Activated naive CD4-positive, alpha-beta T cell treated with anti-CD3 and anti-CD28 coated beads, Interleukin-2, amount 50 U/mL, for 24 hours (primary cell): ENCODE measurements around the gene PRKCQ.

Source experiments
- H3K27ac Mint-ChIP-seq: one replicate; pipeline ENCODE4 v1.8.0; 2021; ENCODE audit warnings: mild to moderate bottlenecking, mixed read lengths
- H3K27me3 Mint-ChIP-seq: one replicate; pipeline ENCODE4 v1.8.0; 2021; ENCODE audit warnings: mixed read lengths
- H3K36me3 Mint-ChIP-seq: one replicate; pipeline ENCODE4 v1.8.0; 2021; ENCODE audit warnings: mixed read lengths
- H3K4me1 Mint-ChIP-seq: one replicate; pipeline ENCODE4 v1.8.0; 2021; ENCODE audit warnings: mixed read lengths
- H3K4me3 Mint-ChIP-seq: one replicate; pipeline ENCODE4 v1.8.0; 2021; ENCODE audit warnings: mild to moderate bottlenecking, mixed read lengths
- H3K9me3 Mint-ChIP-seq: one replicate; pipeline ENCODE4 v1.8.0; 2021; ENCODE audit warnings: mixed read lengths

Gene PRKCQ

GRCh38 chr10:6416892-6417512, 163.1 kb downstream of the PRKCQ start:
- no peaks in the 10 kb centered on the region for H3K4me1 Mint-ChIP-seq
- no peak overlapping the region for H3K4me3 Mint-ChIP-seq
- no peak overlapping the region for H3K27ac Mint-ChIP-seq
- H3K27me3 Mint-ChIP-seq = no peaks in the 10 kb centered on the region
- H3K9me3 Mint-ChIP-seq = no peaks in the 10 kb centered on the region
- no peaks in the 10 kb centered on the region for H3K36me3 Mint-ChIP-seq

GRCh38 chr10:6411436-6411835, 168.6 kb downstream of the PRKCQ start:
- peaks cover 30% of the 10 kb centered on the region for H3K4me1 Mint-ChIP-seq
- H3K27ac Mint-ChIP-seq = no peak overlapping the region
- H3K9me3 Mint-ChIP-seq = no peaks in the 10 kb centered on the region
- H3K27me3 Mint-ChIP-seq = no peaks in the 10 kb centered on the region
- peaks cover 2% of the 10 kb centered on the region for H3K36me3 Mint-ChIP-seq
- no peak overlapping the region for H3K4me3 Mint-ChIP-seq

- Mint-ChIP-seq H3K27ac (no peak overlapping the region), H3K4me1 (peaks cover 33% of the 10 kb centered on the region), H3K27me3 (no peaks in the 10 kb centered on the region), H3K9me3 (no peaks in the 10 kb centered on the region), H3K36me3 (peaks cover 2% of the 10 kb centered on the region), H3K4me3 (no peak overlapping the region)
Measured at GRCh38 chr10:6410830-6411229, 169.2 kb downstream of the PRKCQ start.

- peaks cover 33% of the 10 kb centered on the region for H3K4me1 Mint-ChIP-seq
- peak overlapping the region; percentile 42 for H3K4me3 Mint-ChIP-seq
- H3K27me3 Mint-ChIP-seq = no peaks in the 10 kb centered on the region
- H3K36me3 Mint-ChIP-seq = peaks cover 2% of the 10 kb centered on the region
- peak overlapping the region; percentile 24 for H3K27ac Mint-ChIP-seq
- H3K9me3 Mint-ChIP-seq = no peaks in the 10 kb centered on the region
Measured at GRCh38 chr10:6409971-6410643, 170.0 kb downstream of the PRKCQ start.

- Mint-ChIP-seq H3K9me3 (no peaks in the 10 kb centered on the region), H3K27me3 (no peaks in the 10 kb centered on the region), H3K4me1 (peaks cover 33% of the 10 kb centered on the region), H3K27ac (peak overlapping the region; percentile 38), H3K36me3 (peaks cover 2% of the 10 kb centered on the region), H3K4me3 (no peak overlapping the region)
Measured at GRCh38 chr10:6408799-6409198, 171.3 kb downstream of the PRKCQ start.

GRCh38 chr10:6407034-6407721, 172.9 kb downstream of the PRKCQ start:
- Mint-ChIP-seq H3K36me3 (peaks cover 2% of the 10 kb centered on the region), H3K4me3 (no peak overlapping the region), H3K4me1 (peaks cover 36% of the 10 kb centered on the region), H3K27ac (peak overlapping the region; percentile 49), H3K27me3 (no peaks in the 10 kb centered on the region), H3K9me3 (no peaks in the 10 kb centered on the region)

GRCh38 chr10:6406220-6407033, 173.6 kb downstream of the PRKCQ start:
- H3K4me3 Mint-ChIP-seq = no peak overlapping the region

GRCh38 chr10:6405713-6406112, 174.4 kb downstream of the PRKCQ start:
- Mint-ChIP-seq H3K4me3 (no peak overlapping the region), H3K36me3 (peaks cover 2% of the 10 kb centered on the region), H3K9me3 (no peaks in the 10 kb centered on the region), H3K27me3 (no peaks in the 10 kb centered on the region), H3K27ac (peak overlapping the region; percentile 20), H3K4me1 (peaks cover 42% of the 10 kb centered on the region)

More at GRCh38 chr10:6406220-6407033, 173.6 kb downstream of the PRKCQ start:
- H3K27ac Mint-ChIP-seq = peak overlapping the region; percentile 49
- peaks cover 2% of the 10 kb centered on the region for H3K36me3 Mint-ChIP-seq
- no peaks in the 10 kb centered on the region for H3K9me3 Mint-ChIP-seq
- no peaks in the 10 kb centered on the region for H3K27me3 Mint-ChIP-seq
- peaks cover 43% of the 10 kb centered on the region for H3K4me1 Mint-ChIP-seq

- no peaks in the 10 kb centered on the region for H3K27me3 Mint-ChIP-seq
- H3K9me3 Mint-ChIP-seq = no peaks in the 10 kb centered on the region
- H3K4me1 Mint-ChIP-seq = peaks cover 29% of the 10 kb centered on the region
- peak overlapping the region; percentile 89 for H3K27ac Mint-ChIP-seq
- H3K4me3 Mint-ChIP-seq = no peak overlapping the region
- peaks cover 2% of the 10 kb centered on the region for H3K36me3 Mint-ChIP-seq
Measured at GRCh38 chr10:6404127-6405072, 175.7 kb downstream of the PRKCQ start.

- peaks cover 24% of the 10 kb centered on the region for H3K4me1 Mint-ChIP-seq
- no peaks in the 10 kb centered on the region for H3K9me3 Mint-ChIP-seq
- H3K36me3 Mint-ChIP-seq = no peaks in the 10 kb centered on the region
- H3K4me3 Mint-ChIP-seq = no peak overlapping the region
- no peak overlapping the region for H3K27ac Mint-ChIP-seq
- no peaks in the 10 kb centered on the region for H3K27me3 Mint-ChIP-seq
Measured at GRCh38 chr10:6402960-6403359, 177.1 kb downstream of the PRKCQ start.

- no peak overlapping the region for H3K4me3 Mint-ChIP-seq
- no peak overlapping the region for H3K27ac Mint-ChIP-seq
- H3K36me3 Mint-ChIP-seq = no peaks in the 10 kb centered on the region
- H3K27me3 Mint-ChIP-seq = no peaks in the 10 kb centered on the region
- H3K9me3 Mint-ChIP-seq = no peaks in the 10 kb centered on the region
- H3K4me1 Mint-ChIP-seq = peaks cover 22% of the 10 kb centered on the region
Measured at GRCh38 chr10:6402349-6402709, 177.7 kb downstream of the PRKCQ start.

- Mint-ChIP-seq H3K4me1 (peaks cover 16% of the 10 kb centered on the region), H3K27ac (peak overlapping the region; percentile 33)
Measured at GRCh38 chr10:6401558-6402348, 178.3 kb downstream of the PRKCQ start.

GRCh38 chr10:6400821-6401465, 179.1 kb downstream of the PRKCQ start:
- Mint-ChIP-seq H3K4me1 (peaks cover 10% of the 10 kb centered on the region), H3K27me3 (no peaks in the 10 kb centered on the region), H3K36me3 (no peaks in the 10 kb centered on the region), H3K9me3 (no peaks in the 10 kb centered on the region), H3K27ac (no peak overlapping the region), H3K4me3 (no peak overlapping the region)

More at GRCh38 chr10:6401558-6402348, 178.3 kb downstream of the PRKCQ start:
- H3K9me3 Mint-ChIP-seq = no peaks in the 10 kb centered on the region
- H3K36me3 Mint-ChIP-seq = no peaks in the 10 kb centered on the region
- H3K27me3 Mint-ChIP-seq = no peaks in the 10 kb centered on the region
- peak overlapping the region; percentile 38 for H3K4me3 Mint-ChIP-seq

GRCh38 chr10:6400331-6400730, 179.7 kb downstream of the PRKCQ start:
- H3K36me3 Mint-ChIP-seq = no peaks in the 10 kb centered on the region
- no peaks in the 10 kb centered on the region for H3K27me3 Mint-ChIP-seq
- no peak overlapping the region for H3K27ac Mint-ChIP-seq
- no peak overlapping the region for H3K4me3 Mint-ChIP-seq
- no peaks in the 10 kb centered on the region for H3K9me3 Mint-ChIP-seq
- peaks cover 10% of the 10 kb centered on the region for H3K4me1 Mint-ChIP-seq
